ENCODE data around the gene FGFR4.
A peak's percentile ranks its signal among the peaks of the same experiment; 100 is the strongest.

FGFR4 gene

GRCh38 chr5:177083357-177083756 lies 3.4 kb upstream of the FGFR4 start:
- H3K27me3 ChIP-seq (ENCODE audit: insufficient read depth, low read length): peaks cover 20% of the 10 kb centered on the region
- H3K36me3 ChIP-seq (ENCODE audit: insufficient read depth, low read length): no peaks in the 10 kb centered on the region
- no peak overlapping the region for H3K4me3 ChIP-seq (ENCODE audit: low read depth, low read length)
- H2AFZ ChIP-seq (ENCODE audit: low read length, unreplicated experiment): no peak overlapping the region
- H3K79me2 ChIP-seq (ENCODE audit: control insufficient read depth, insufficient read depth, low read length, unreplicated experiment): no peaks in the 10 kb centered on the region
- H3K4me1 ChIP-seq (ENCODE audit: control insufficient read depth, insufficient read depth, low read length, unreplicated experiment): no peaks in the 10 kb centered on the region
- H3K27ac ChIP-seq (ENCODE audit: low read depth, low read length): no peak overlapping the region

- H3K79me2 ChIP-seq (ENCODE audit: control insufficient read depth, insufficient read depth, low read length, unreplicated experiment): no peaks in the 10 kb centered on the region
- H3K27me3 ChIP-seq (ENCODE audit: insufficient read depth, low read length): peaks cover 20% of the 10 kb centered on the region
- H3K36me3 ChIP-seq (ENCODE audit: insufficient read depth, low read length): no peaks in the 10 kb centered on the region
- no peak overlapping the region for H2AFZ ChIP-seq (ENCODE audit: low read length, unreplicated experiment)
- H3K27ac ChIP-seq (ENCODE audit: low read depth, low read length): no peak overlapping the region
- no peak overlapping the region for H3K4me3 ChIP-seq (ENCODE audit: low read depth, low read length)
- no peaks in the 10 kb centered on the region for H3K4me1 ChIP-seq (ENCODE audit: control insufficient read depth, insufficient read depth, low read length, unreplicated experiment)
These were observed 2.5 kb upstream of the FGFR4 start for GRCh38 chr5:177084175-177084574.

GRCh38 chr5:177085985-177086653 lies 596 bp upstream of the FGFR4 start:
- no peak overlapping the region for H2AFZ ChIP-seq (ENCODE audit: low read length, unreplicated experiment)
- no peak overlapping the region for H3K27ac ChIP-seq (ENCODE audit: low read depth, low read length)
- H3K36me3 ChIP-seq (ENCODE audit: insufficient read depth, low read length): no peaks in the 10 kb centered on the region
- no peak overlapping the region for H3K4me3 ChIP-seq (ENCODE audit: low read depth, low read length)
- no peaks in the 10 kb centered on the region for H3K79me2 ChIP-seq (ENCODE audit: control insufficient read depth, insufficient read depth, low read length, unreplicated experiment)
- H3K4me1 ChIP-seq (ENCODE audit: control insufficient read depth, insufficient read depth, low read length, unreplicated experiment): no peaks in the 10 kb centered on the region
- peaks cover 20% of the 10 kb centered on the region for H3K27me3 ChIP-seq (ENCODE audit: insufficient read depth, low read length)

GRCh38 chr5:177087398-177088005 lies 787 bp downstream of the FGFR4 start:
- peak overlapping the region; percentile 73; the same call in 1 of the 2 replicates for H3K4me3 ChIP-seq (ENCODE audit: low read depth, low read length)
- H3K27me3 ChIP-seq (ENCODE audit: insufficient read depth, low read length): peaks cover 20% of the 10 kb centered on the region
- H3K79me2 ChIP-seq (ENCODE audit: control insufficient read depth, insufficient read depth, low read length, unreplicated experiment): no peaks in the 10 kb centered on the region
- H3K36me3 ChIP-seq (ENCODE audit: insufficient read depth, low read length): no peaks in the 10 kb centered on the region
- peak overlapping the region; percentile 85 for H2AFZ ChIP-seq (ENCODE audit: low read length, unreplicated experiment)
- H3K4me1 ChIP-seq (ENCODE audit: control insufficient read depth, insufficient read depth, low read length, unreplicated experiment): no peaks in the 10 kb centered on the region
- no peak overlapping the region for H3K27ac ChIP-seq (ENCODE audit: low read depth, low read length)

GRCh38 chr5:177089127-177089526 lies 2.4 kb downstream of the FGFR4 start:
- Histone ChIP-seq H3K36me3 (ENCODE audit: insufficient read depth, low read length) (no peaks in the 10 kb centered on the region), H2AFZ (ENCODE audit: low read length, unreplicated experiment) (no peak overlapping the region), H3K27ac (ENCODE audit: low read depth, low read length) (no peak overlapping the region)

GRCh38 chr5:177089825-177090641 lies 3.3 kb downstream of the FGFR4 start:
- no peaks in the 10 kb centered on the region for H3K36me3 ChIP-seq (ENCODE audit: insufficient read depth, low read length)
- no peak overlapping the region for H3K4me3 ChIP-seq (ENCODE audit: low read depth, low read length)
- no peak overlapping the region for H3K27ac ChIP-seq (ENCODE audit: low read depth, low read length)
- peaks cover 13% of the 10 kb centered on the region; the same call in 1 of the 2 replicates for H3K27me3 ChIP-seq (ENCODE audit: insufficient read depth, low read length)
- no peak overlapping the region for H2AFZ ChIP-seq (ENCODE audit: low read length, unreplicated experiment)
- H3K4me1 ChIP-seq (ENCODE audit: control insufficient read depth, insufficient read depth, low read length, unreplicated experiment): peaks cover 3% of the 10 kb centered on the region
- H3K79me2 ChIP-seq (ENCODE audit: control insufficient read depth, insufficient read depth, low read length, unreplicated experiment): no peaks in the 10 kb centered on the region

More at GRCh38 chr5:177089127-177089526, 2.4 kb downstream of the FGFR4 start:
- Histone ChIP-seq H3K79me2 (ENCODE audit: control insufficient read depth, insufficient read depth, low read length, unreplicated experiment) (no peaks in the 10 kb centered on the region), H3K4me3 (ENCODE audit: low read depth, low read length) (no peak overlapping the region), H3K4me1 (ENCODE audit: control insufficient read depth, insufficient read depth, low read length, unreplicated experiment) (no peaks in the 10 kb centered on the region), H3K27me3 (ENCODE audit: insufficient read depth, low read length) (peaks cover 14% of the 10 kb centered on the region)

GRCh38 chr5:177090813-177091212 lies 4.1 kb downstream of the FGFR4 start:
- H3K36me3 ChIP-seq (ENCODE audit: insufficient read depth, low read length): no peaks in the 10 kb centered on the region
- H3K27ac ChIP-seq (ENCODE audit: low read depth, low read length): no peak overlapping the region
- no peak overlapping the region for H3K4me3 ChIP-seq (ENCODE audit: low read depth, low read length)
- H3K4me1 ChIP-seq (ENCODE audit: control insufficient read depth, insufficient read depth, low read length, unreplicated experiment): peaks cover 3% of the 10 kb centered on the region
- H2AFZ ChIP-seq (ENCODE audit: low read length, unreplicated experiment): no peak overlapping the region
- H3K79me2 ChIP-seq (ENCODE audit: control insufficient read depth, insufficient read depth, low read length, unreplicated experiment): no peaks in the 10 kb centered on the region
- H3K27me3 ChIP-seq (ENCODE audit: insufficient read depth, low read length): peaks cover 9% of the 10 kb centered on the region; the same call in 1 of the 2 replicates

GRCh38 chr5:177091232-177091631 lies 4.5 kb downstream of the FGFR4 start:
- peaks cover 9% of the 10 kb centered on the region; the same call in 1 of the 2 replicates for H3K27me3 ChIP-seq (ENCODE audit: insufficient read depth, low read length)
- no peak overlapping the region for H3K4me3 ChIP-seq (ENCODE audit: low read depth, low read length)
- H3K27ac ChIP-seq (ENCODE audit: low read depth, low read length): no peak overlapping the region
- no peaks in the 10 kb centered on the region for H3K79me2 ChIP-seq (ENCODE audit: control insufficient read depth, insufficient read depth, low read length, unreplicated experiment)
- H2AFZ ChIP-seq (ENCODE audit: low read length, unreplicated experiment): no peak overlapping the region
- H3K36me3 ChIP-seq (ENCODE audit: insufficient read depth, low read length): no peaks in the 10 kb centered on the region
- peaks cover 3% of the 10 kb centered on the region for H3K4me1 ChIP-seq (ENCODE audit: control insufficient read depth, insufficient read depth, low read length, unreplicated experiment)

GRCh38 chr5:177092178-177093081 lies 5.7 kb downstream of the FGFR4 start:
- Histone ChIP-seq H3K79me2 (ENCODE audit: control insufficient read depth, insufficient read depth, low read length, unreplicated experiment) (no peaks in the 10 kb centered on the region), H3K36me3 (ENCODE audit: insufficient read depth, low read length) (no peaks in the 10 kb centered on the region), H2AFZ (ENCODE audit: low read length, unreplicated experiment) (no peak overlapping the region), H3K27ac (ENCODE audit: low read depth, low read length) (no peak overlapping the region), H3K4me3 (ENCODE audit: low read depth, low read length) (no peak overlapping the region), H3K4me1 (ENCODE audit: control insufficient read depth, insufficient read depth, low read length, unreplicated experiment) (peaks cover 3% of the 10 kb centered on the region), H3K27me3 (ENCODE audit: insufficient read depth, low read length) (peaks cover 3% of the 10 kb centered on the region; the same call in 1 of the 2 replicates)
